ENCODE measurements around the gene P3H4. TPM values are rescaled to one million over a fixed set of nuclear protein-coding genes. Genes with fewer than 3 reads are reported as not detected.
"Not testable (repeated sequence)": the region's sequence is repeated elsewhere in the genome, so short reads cannot be mapped to it uniquely, and the experiment has no call there.

P3H4 gene
- polyA plus RNA-seq, 3 donors from 2014 or later = 6.7 to 11.2 (median 9.8) TPM

GRCh38 chr17:41776262-41776900, 35.4 kb downstream of the P3H4 start:
- not testable (repeated sequence) for H3K4me3 Mint-ChIP-seq; H3K4me1 Mint-ChIP-seq; H3K27ac Mint-ChIP-seq; H3K9me3 Mint-ChIP-seq; DNase-seq; H3K36me3 Mint-ChIP-seq; H3K27me3 Mint-ChIP-seq (ENCODE audit: low read depth in 3 of 3)

GRCh38 chr17:41775394-41776226, 36.1 kb downstream of the P3H4 start:
- H3K4me3 Mint-ChIP-seq = no peak overlapping the region
- no peak for DNase-seq
- H3K27ac Mint-ChIP-seq = no peak overlapping the region
- peaks cover 2 to 7% (median 2%) of the 10 kb centered on the region in 3 donors for H3K27me3 Mint-ChIP-seq (ENCODE audit: low read depth in 3 of 3)
- no peaks in the 10 kb centered on the region for H3K36me3 Mint-ChIP-seq
- H3K9me3 Mint-ChIP-seq = no peaks in the 10 kb centered on the region
- no peaks in the 10 kb centered on the region for H3K4me1 Mint-ChIP-seq

GRCh38 chr17:41773731-41774193, 38.0 kb downstream of the P3H4 start:
- Mint-ChIP-seq H3K4me3 (no peak overlapping the region), H3K27me3 (ENCODE audit: low read depth in 3 of 3) (peaks cover 0 to 7% (median 2%) of the 10 kb centered on the region in 3 donors), H3K9me3 (no peaks in the 10 kb centered on the region), H3K4me1 (no peaks in the 10 kb centered on the region), H3K36me3 (no peaks in the 10 kb centered on the region), H3K27ac (no peak overlapping the region)
- no peak for DNase-seq

- Mint-ChIP-seq H3K36me3 (no peaks in the 10 kb centered on the region), H3K9me3 (no peaks in the 10 kb centered on the region), H3K27ac (no peak overlapping the region), H3K4me3 (no peak overlapping the region), H3K27me3 (ENCODE audit: low read depth in 3 of 3) (peaks cover 0 to 4% (median 2%) of the 10 kb centered on the region in 3 donors), H3K4me1 (no peaks in the 10 kb centered on the region)
- no peak for DNase-seq
Observed at GRCh38 chr17:41773190-41773588, 38.6 kb downstream of the P3H4 start.

GRCh38 chr17:41772586-41773189, 39.1 kb downstream of the P3H4 start:
- H3K4me3 Mint-ChIP-seq = no peak overlapping the region
- peaks cover 0 to 4% (median 2%) of the 10 kb centered on the region in 3 donors for H3K27me3 Mint-ChIP-seq (ENCODE audit: low read depth in 3 of 3)
- H3K36me3 Mint-ChIP-seq = no peaks in the 10 kb centered on the region
- no peaks in the 10 kb centered on the region for H3K4me1 Mint-ChIP-seq
- H3K9me3 Mint-ChIP-seq = no peaks in the 10 kb centered on the region
- H3K27ac Mint-ChIP-seq = no peak overlapping the region
- no peak for DNase-seq

- Mint-ChIP-seq H3K27me3 (ENCODE audit: low read depth in 3 of 3) (peaks cover 0 to 4% (median 2%) of the 10 kb centered on the region in 3 donors), H3K4me3 (no peak overlapping the region), H3K9me3 (no peaks in the 10 kb centered on the region), H3K4me1 (no peaks in the 10 kb centered on the region), H3K27ac (no peak overlapping the region), H3K36me3 (no peaks in the 10 kb centered on the region)
- no peak for DNase-seq
Observed at GRCh38 chr17:41772218-41772585, 39.5 kb downstream of the P3H4 start.

- peaks cover 0 to 4% (median 2%) of the 10 kb centered on the region in 3 donors for H3K27me3 Mint-ChIP-seq (ENCODE audit: low read depth in 3 of 3)
- no peak for DNase-seq
- H3K36me3 Mint-ChIP-seq = no peaks in the 10 kb centered on the region
- H3K9me3 Mint-ChIP-seq = no peaks in the 10 kb centered on the region
- no peaks in the 10 kb centered on the region for H3K4me1 Mint-ChIP-seq
- no peak overlapping the region for H3K27ac Mint-ChIP-seq
- H3K4me3 Mint-ChIP-seq = no peak overlapping the region
Observed at GRCh38 chr17:41771389-41772206, 40.2 kb downstream of the P3H4 start.

GRCh38 chr17:41769985-41770384, 41.8 kb downstream of the P3H4 start:
- Mint-ChIP-seq H3K4me3 (no peak overlapping the region), H3K36me3 (no peaks in the 10 kb centered on the region), H3K27ac (no peak overlapping the region), H3K27me3 (ENCODE audit: low read depth in 3 of 3) (peaks cover 2 to 4% (median 2%) of the 10 kb centered on the region in 3 donors), H3K9me3 (no peaks in the 10 kb centered on the region), H3K4me1 (no peaks in the 10 kb centered on the region)
- no peak for DNase-seq

GRCh38 chr17:41769346-41769862, 42.3 kb downstream of the P3H4 start:
- Mint-ChIP-seq H3K36me3 (no peaks in the 10 kb centered on the region), H3K4me1 (no peaks in the 10 kb centered on the region), H3K27me3 (ENCODE audit: low read depth in 3 of 3) (peaks cover 0 to 4% (median 2%) of the 10 kb centered on the region in 3 donors), H3K4me3 (no peak overlapping the region), H3K27ac (no peak overlapping the region), H3K9me3 (no peaks in the 10 kb centered on the region)
- DNase-seq = no peak

- no peaks in the 10 kb centered on the region for H3K9me3 Mint-ChIP-seq
- no peak for DNase-seq
- H3K36me3 Mint-ChIP-seq = no peaks in the 10 kb centered on the region
- no peak overlapping the region for H3K27ac Mint-ChIP-seq
- peaks cover 0 to 3% (median 2%) of the 10 kb centered on the region in 3 donors for H3K27me3 Mint-ChIP-seq (ENCODE audit: low read depth in 3 of 3)
- H3K4me3 Mint-ChIP-seq = no peak overlapping the region
- no peaks in the 10 kb centered on the region for H3K4me1 Mint-ChIP-seq
Observed at GRCh38 chr17:41768682-41769288, 43.0 kb downstream of the P3H4 start.

- Mint-ChIP-seq H3K4me3 (no peak overlapping the region), H3K27ac (no peak overlapping the region), H3K36me3 (no peaks in the 10 kb centered on the region), H3K27me3 (ENCODE audit: low read depth in 3 of 3) (peaks cover 1 to 3% (median 2%) of the 10 kb centered on the region in 3 donors), H3K4me1 (no peaks in the 10 kb centered on the region), H3K9me3 (no peaks in the 10 kb centered on the region)
- DNase-seq = no peak
Observed at GRCh38 chr17:41767324-41768042, 44.3 kb downstream of the P3H4 start.

GRCh38 chr17:41766135-41766534, 45.6 kb downstream of the P3H4 start:
- Mint-ChIP-seq H3K27me3 (ENCODE audit: low read depth in 3 of 3) (peaks cover 1 to 6% (median 2%) of the 10 kb centered on the region in 3 donors), H3K4me1 (no peaks in the 10 kb centered on the region), H3K4me3 (no peak overlapping the region), H3K36me3 (no peaks in the 10 kb centered on the region), H3K27ac (no peak overlapping the region), H3K9me3 (no peaks in the 10 kb centered on the region)
- no peak for DNase-seq
